ENCODE data around the gene IER3. TPM values are rescaled to one million over a fixed set of nuclear protein-coding genes. Genes with fewer than 3 reads are reported as not detected.
"Not testable (repeated sequence)": the region's sequence is repeated elsewhere in the genome, so short reads cannot be mapped to it uniquely, and the experiment has no call there.

IER3 gene
- total and polyA plus RNA-seq, 7 experiments from 2014 or later, result 2.2 to 69.9 (median 14.7) TPM

DNA sequence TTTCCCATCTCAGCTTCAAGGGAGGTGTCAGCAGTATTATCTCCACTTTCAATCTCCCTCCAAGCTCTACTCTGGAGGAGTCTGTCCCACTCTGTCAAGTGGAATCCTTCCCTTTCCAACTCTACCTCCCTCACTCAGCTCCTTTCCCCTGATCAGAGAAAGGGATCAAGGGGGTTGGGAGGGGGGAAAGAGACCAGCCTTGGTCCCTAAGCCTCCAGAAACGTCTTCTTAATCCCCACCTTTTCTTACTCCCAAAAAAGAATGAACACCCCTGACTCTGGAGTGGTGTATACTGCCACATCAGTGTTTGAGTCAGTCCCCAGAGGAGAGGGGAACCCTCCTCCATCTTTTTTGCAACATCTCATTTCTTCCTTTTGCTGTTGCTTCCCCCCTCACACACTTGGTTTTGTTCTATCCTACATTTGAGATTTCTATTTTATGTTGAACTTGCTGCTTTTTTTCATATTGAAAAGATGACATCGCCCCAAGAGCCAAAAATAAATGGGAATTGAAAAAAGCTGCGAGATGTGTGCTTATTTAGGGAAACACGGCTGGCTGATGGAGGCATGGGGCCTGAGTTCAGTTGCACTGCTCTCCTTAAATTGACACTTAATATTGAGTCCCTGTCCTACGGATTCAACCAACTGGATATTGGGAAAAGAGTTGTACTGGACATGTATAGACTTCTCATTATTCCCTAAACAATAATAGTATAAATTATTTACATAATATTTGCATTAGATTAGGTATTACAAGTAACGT lies 19.3 kb downstream of the IER3 start:
- Mint-ChIP-seq H3K27me3 (no peaks in the 10 kb centered on the region), H3K36me3 (peaks cover 7 to 56% (median 17%) of the 10 kb centered on the region in 5 donors), H3K4me3 (peak overlapping the region in 2 of 10 donors; percentile 10 to 46), H3K27ac (peak overlapping the region in 8 of 9 donors; percentile 3 to 87 (median 66)), H3K9me3 (peaks cover 0 to 7% (median 0%) of the 10 kb centered on the region in 11 donors), H3K4me1 (peaks cover 32 to 49% (median 43%) of the 10 kb centered on the region in 7 donors)
- H3K9me3 ChIP-seq (ENCODE audit: control insufficient read depth in 2 of 3, low read length in 3 of 3), result no peaks in the 10 kb centered on the region
- no peaks in the 10 kb centered on the region for H3K27me3 ChIP-seq (ENCODE audit: control insufficient read depth in 2 of 2, insufficient read depth in 2 of 2, low read length in 2 of 2)
- ChIA-PET CTCF (interaction anchor here (1.5 to 10.2 kb wide), 3 partner anchors 43 to 186 kb away, joined by 3 to 304 read pairs (median 6); no protein-coding TSS in a partner anchor), POLR2A (interaction anchor here (1.0 to 17.4 kb wide), 2 partner anchors 36 to 47 kb away, joined by 4 to 499 read pairs; partner anchors contain the start of gene DHX16)
- H3K27ac ChIP-seq (ENCODE audit: low read depth, low read length), result peak overlapping the region; percentile 32
- no peak for ATAC-seq
- peaks cover 17 to 62% (median 19%) of the 10 kb centered on the region in 3 experiments for H3K36me3 ChIP-seq (ENCODE audit: control insufficient read depth in 2 of 3, insufficient read depth in 3 of 3, low read length in 3 of 3)
- peaks cover 16 to 23% of the 10 kb centered on the region in 2 donors for H3K4me1 ChIP-seq (ENCODE audit: control insufficient read depth in 2 of 2, insufficient read depth in 2 of 2, low read length in 2 of 2)
- DNase-seq, result no peak
- H3K4me3 ChIP-seq (ENCODE audit: low read length), result no peak overlapping the region
- intact Hi-C loops (cut with micrococcal nuclease), result loop anchor here in 1 of 2 donors (5.0 to 10.0 kb wide), 2 partner anchors 152 to 660 kb away; partner anchors contain the start of genes POLR1H and PPP1R11

- CTCF ChIA-PET, result interaction anchor here (0.6 to 10.2 kb wide), 13 partner anchors 9 to 242 kb away, joined by 3 to 304 read pairs (median 6); partner anchors contain the start of genes ABCF1 and DHX16
- Mint-ChIP-seq H3K36me3 (peaks cover 7 to 53% (median 17%) of the 10 kb centered on the region in 5 donors), H3K27ac (peak overlapping the region; percentile 34 to 90 (median 81)), H3K4me3 (peak overlapping the region in 4 of 10 donors; percentile 21 to 90 (median 56)), H3K4me1 (peaks cover 39 to 52% (median 50%) of the 10 kb centered on the region in 7 donors)
- POLR2A ChIA-PET, result interaction anchor here (1.0 to 17.4 kb wide), 2 partner anchors 35 to 46 kb away, joined by 4 to 499 read pairs; partner anchors contain the start of gene DHX16
- peaks cover 8 to 53% (median 13%) of the 10 kb centered on the region in 3 experiments for H3K36me3 ChIP-seq (ENCODE audit: control insufficient read depth in 2 of 3, insufficient read depth in 3 of 3, low read length in 3 of 3)
- ATAC-seq; H3K9me3 Mint-ChIP-seq; H3K9me3 ChIP-seq (ENCODE audit: control insufficient read depth in 2 of 3, low read length in 3 of 3); H3K27ac ChIP-seq (ENCODE audit: low read depth, low read length); H3K27me3 Mint-ChIP-seq; H3K4me3 ChIP-seq (ENCODE audit: low read length); DNase-seq; H3K27me3 ChIP-seq (ENCODE audit: control insufficient read depth in 2 of 2, insufficient read depth in 2 of 2, low read length in 2 of 2): not testable (repeated sequence)
- peaks cover 21 to 29% of the 10 kb centered on the region in 2 donors for H3K4me1 ChIP-seq (ENCODE audit: control insufficient read depth in 2 of 2, insufficient read depth in 2 of 2, low read length in 2 of 2)
- intact Hi-C loops (cut with micrococcal nuclease), result loop anchor here in 1 of 2 donors (5.0 to 10.0 kb wide), 2 partner anchors 153 to 659 kb away; partner anchors contain the start of genes POLR1H and PPP1R11
Measured at GRCh38 chr6:30723843-30724741, 20.3 kb downstream of the IER3 start.

GRCh38 chr6:30723159-30723842 lies 21.0 kb downstream of the IER3 start:
- not testable (repeated sequence) for H3K4me3 ChIP-seq (ENCODE audit: low read length); H3K9me3 ChIP-seq (ENCODE audit: control insufficient read depth in 2 of 3, low read length in 3 of 3); H3K27me3 Mint-ChIP-seq; ATAC-seq; DNase-seq; H3K27me3 ChIP-seq (ENCODE audit: control insufficient read depth in 2 of 2, insufficient read depth in 2 of 2, low read length in 2 of 2); H3K9me3 Mint-ChIP-seq
- CTCF ChIA-PET, result interaction anchor here (0.6 to 10.2 kb wide), 17 partner anchors 10 to 270 kb away, joined by 3 to 304 read pairs (median 6); partner anchors contain the start of genes ABCF1, DHX16, MRPS18B and PPP1R10
- intact Hi-C loops (cut with micrococcal nuclease), result loop anchor here in 1 of 2 donors (5.0 to 10.0 kb wide), 2 partner anchors 154 to 658 kb away; partner anchors contain the start of genes POLR1H and PPP1R11
- H3K4me1 Mint-ChIP-seq, result peaks cover 39 to 58% (median 52%) of the 10 kb centered on the region in 7 donors
- Histone ChIP-seq H3K27ac (ENCODE audit: low read depth, low read length) (peak overlapping the region; percentile 77), H3K36me3 (ENCODE audit: control insufficient read depth in 2 of 3, insufficient read depth in 3 of 3, low read length in 3 of 3) (peaks cover 8 to 53% (median 13%) of the 10 kb centered on the region in 3 experiments), H3K4me1 (ENCODE audit: control insufficient read depth in 2 of 2, insufficient read depth in 2 of 2, low read length in 2 of 2) (peaks cover 21 to 31% of the 10 kb centered on the region in 2 donors)
- H3K4me3 Mint-ChIP-seq, result peak overlapping the region in 8 of 10 donors; percentile 65 to 99 (median 96)
- H3K27ac Mint-ChIP-seq, result peak overlapping the region; percentile 51 to 96 (median 93)
- peaks cover 7 to 52% (median 17%) of the 10 kb centered on the region in 5 donors for H3K36me3 Mint-ChIP-seq
- POLR2A ChIA-PET, result interaction anchor here (0.6 to 17.4 kb wide), 12 partner anchors 8 to 241 kb away, joined by 3 to 499 read pairs (median 4); partner anchors contain the start of genes ABCF1, DHX16, MRPS18B and PPP1R10

GRCh38 chr6:30722280-30723112 lies 21.9 kb downstream of the IER3 start:
- Mint-ChIP-seq H3K36me3 (peaks cover 7 to 49% (median 13%) of the 10 kb centered on the region in 5 donors), H3K27ac (peak overlapping the region; percentile 90 to 98 (median 94)), H3K4me1 (peaks cover 40 to 61% (median 54%) of the 10 kb centered on the region in 7 donors), H3K27me3 (no peaks in the 10 kb centered on the region), H3K4me3 (peak overlapping the region; percentile 90 to 100 (median 97)), H3K9me3 (peaks cover 0 to 7% (median 0%) of the 10 kb centered on the region in 11 donors)
- H3K9me3 ChIP-seq (ENCODE audit: control insufficient read depth in 2 of 3, low read length in 3 of 3), result no peaks in the 10 kb centered on the region
- peak overlapping the region; percentile 77 for H3K27ac ChIP-seq (ENCODE audit: low read depth, low read length)
- ATAC-seq (no peak), DNase-seq (peak; percentile 72 to 90 (median 82))
- no peaks in the 10 kb centered on the region for H3K27me3 ChIP-seq (ENCODE audit: control insufficient read depth in 2 of 2, insufficient read depth in 2 of 2, low read length in 2 of 2)
- ChIA-PET POLR2A (interaction anchor here (0.6 to 17.4 kb wide), 21 partner anchors 8 to 844 kb away, joined by 3 to 499 read pairs (median 4); partner anchors contain the start of genes ABCF1, DHX16, MRPS18B and PPP1R10), CTCF (interaction anchor here (0.7 to 10.2 kb wide), 27 partner anchors 10 to 269 kb away, joined by 3 to 304 read pairs (median 5); partner anchors contain the start of genes ABCF1, DHX16, FLOT1 and MRPS18B)
- H3K36me3 ChIP-seq (ENCODE audit: control insufficient read depth in 2 of 3, insufficient read depth in 3 of 3, low read length in 3 of 3), result peaks cover 8 to 45% (median 13%) of the 10 kb centered on the region in 3 experiments
- peak overlapping the region; percentile 80 for H3K4me3 ChIP-seq (ENCODE audit: low read length)
- intact Hi-C loops (cut with micrococcal nuclease), result loop anchor here (1.0 to 10.0 kb wide), 7 partner anchors 8 to 658 kb away; partner anchors contain the start of genes ATAT1 (in 1 of the 2), POLR1H (in 1 of the 2) and PPP1R11 (in 1 of the 2)
- H3K4me1 ChIP-seq (ENCODE audit: control insufficient read depth in 2 of 2, insufficient read depth in 2 of 2, low read length in 2 of 2), result peaks cover 21 to 31% of the 10 kb centered on the region in 2 donors

- ATAC-seq; H3K27me3 ChIP-seq (ENCODE audit: control insufficient read depth in 2 of 2, insufficient read depth in 2 of 2, low read length in 2 of 2); H3K27me3 Mint-ChIP-seq; H3K9me3 Mint-ChIP-seq; H3K9me3 ChIP-seq (ENCODE audit: control insufficient read depth in 2 of 3, low read length in 3 of 3): not testable (repeated sequence)
- ChIA-PET POLR2A (interaction anchor here (0.6 to 17.4 kb wide), 19 partner anchors 9 to 844 kb away, joined by 3 to 499 read pairs (median 5); partner anchors contain the start of genes ABCF1, DHX16, MRPS18B and PPP1R10), CTCF (interaction anchor here (0.7 to 10.2 kb wide), 23 partner anchors 11 to 268 kb away, joined by 3 to 304 read pairs (median 6); partner anchors contain the start of genes ABCF1, DHX16, FLOT1 and MRPS18B)
- peaks cover 7 to 52% (median 13%) of the 10 kb centered on the region in 5 donors for H3K36me3 Mint-ChIP-seq
- intact Hi-C loops (cut with micrococcal nuclease), result loop anchor here (1.0 to 10.0 kb wide), 7 partner anchors 8 to 657 kb away; partner anchors contain the start of genes ATAT1 (in 1 of the 2), POLR1H (in 1 of the 2) and PPP1R11 (in 1 of the 2)
- Histone ChIP-seq H3K4me3 (ENCODE audit: low read length) (peak overlapping the region; percentile 80), H3K27ac (ENCODE audit: low read depth, low read length) (peak overlapping the region; percentile 77), H3K4me1 (ENCODE audit: control insufficient read depth in 2 of 2, insufficient read depth in 2 of 2, low read length in 2 of 2) (peaks cover 21 to 31% of the 10 kb centered on the region in 2 donors), H3K36me3 (ENCODE audit: control insufficient read depth in 2 of 3, insufficient read depth in 3 of 3, low read length in 3 of 3) (peaks cover 8 to 40% (median 13%) of the 10 kb centered on the region in 3 experiments)
- H3K4me3 Mint-ChIP-seq, result peak overlapping the region; percentile 90 to 100 (median 97)
- peak in 1 of 9 donors; percentile 37 for DNase-seq
- H3K4me1 Mint-ChIP-seq, result peaks cover 42 to 65% (median 58%) of the 10 kb centered on the region in 7 donors
- H3K27ac Mint-ChIP-seq, result peak overlapping the region; percentile 90 to 98 (median 94)
Measured at GRCh38 chr6:30722025-30722279, 22.4 kb downstream of the IER3 start.
